ENCODE data around the gene SMAGP.
"Not testable (repeated sequence)": the region's sequence is repeated elsewhere in the genome, so short reads cannot be mapped to it uniquely, and the experiment has no call there.

The SMAGP gene

DNA sequence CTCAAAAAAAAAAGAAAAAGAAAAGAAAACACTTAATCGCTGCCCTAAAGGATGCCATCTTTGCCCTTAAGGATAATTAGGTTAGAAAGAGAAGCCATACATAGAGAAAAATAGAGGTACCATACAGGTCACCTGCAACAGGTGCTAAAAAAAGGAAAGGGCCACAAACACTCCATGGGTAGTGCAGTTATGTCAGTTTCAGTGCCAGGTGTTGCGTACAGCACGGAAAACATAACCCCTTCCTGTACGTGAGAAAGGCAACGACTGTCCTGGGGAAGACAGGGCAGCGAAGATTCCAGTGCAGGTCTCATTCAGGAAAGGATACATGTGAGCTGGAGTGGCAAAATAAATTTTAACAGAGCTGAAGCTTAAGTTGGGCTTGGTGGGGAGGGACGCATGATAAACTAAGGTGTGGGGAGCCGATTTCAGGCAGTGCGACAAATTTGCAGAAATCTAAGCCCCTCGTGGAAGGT is 32.1 kb downstream of the SMAGP start:
- H3K9ac ChIP-seq = no peak overlapping the region
- peak overlapping the region; percentile 97 for H3K27ac ChIP-seq
- TF ChIP-seq, protein P1, sequence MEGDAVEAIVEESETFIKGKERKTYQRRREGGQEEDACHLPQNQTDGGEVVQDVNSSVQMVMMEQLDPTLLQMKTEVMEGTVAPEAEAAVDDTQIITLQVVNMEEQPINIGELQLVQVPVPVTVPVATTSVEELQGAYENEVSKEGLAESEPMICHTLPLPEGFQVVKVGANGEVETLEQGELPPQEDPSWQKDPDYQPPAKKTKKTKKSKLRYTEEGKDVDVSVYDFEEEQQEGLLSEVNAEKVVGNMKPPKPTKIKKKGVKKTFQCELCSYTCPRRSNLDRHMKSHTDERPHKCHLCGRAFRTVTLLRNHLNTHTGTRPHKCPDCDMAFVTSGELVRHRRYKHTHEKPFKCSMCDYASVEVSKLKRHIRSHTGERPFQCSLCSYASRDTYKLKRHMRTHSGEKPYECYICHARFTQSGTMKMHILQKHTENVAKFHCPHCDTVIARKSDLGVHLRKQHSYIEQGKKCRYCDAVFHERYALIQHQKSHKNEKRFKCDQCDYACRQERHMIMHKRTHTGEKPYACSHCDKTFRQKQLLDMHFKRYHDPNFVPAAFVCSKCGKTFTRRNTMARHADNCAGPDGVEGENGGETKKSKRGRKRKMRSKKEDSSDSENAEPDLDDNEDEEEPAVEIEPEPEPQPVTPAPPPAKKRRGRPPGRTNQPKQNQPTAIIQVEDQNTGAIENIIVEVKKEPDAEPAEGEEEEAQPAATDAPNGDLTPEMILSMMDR (IDR thresholded peaks at IDR 0.05) = no peak
- peak overlapping the region; percentile 77 for H2AFZ ChIP-seq
- peak overlapping the region; percentile 100 for H3K4me3 ChIP-seq (ENCODE audit: low read depth, low read length)
- no peaks in the 10 kb centered on the region for H3K27me3 ChIP-seq (ENCODE audit: control insufficient read depth, insufficient read depth, low read length)
- peaks cover 18% of the 10 kb centered on the region for H3K4me1 ChIP-seq
- H3K4me2 ChIP-seq (ENCODE audit: low read length) = peak overlapping the region; percentile 81
- H3K9me3 ChIP-seq (ENCODE audit: control insufficient read depth, low read length) = no peaks in the 10 kb centered on the region
- no peaks in the 10 kb centered on the region for H3K36me3 ChIP-seq (ENCODE audit: control insufficient read depth, insufficient read depth, low read length)
- H3K79me2 ChIP-seq = no peaks in the 10 kb centered on the region

DNA sequence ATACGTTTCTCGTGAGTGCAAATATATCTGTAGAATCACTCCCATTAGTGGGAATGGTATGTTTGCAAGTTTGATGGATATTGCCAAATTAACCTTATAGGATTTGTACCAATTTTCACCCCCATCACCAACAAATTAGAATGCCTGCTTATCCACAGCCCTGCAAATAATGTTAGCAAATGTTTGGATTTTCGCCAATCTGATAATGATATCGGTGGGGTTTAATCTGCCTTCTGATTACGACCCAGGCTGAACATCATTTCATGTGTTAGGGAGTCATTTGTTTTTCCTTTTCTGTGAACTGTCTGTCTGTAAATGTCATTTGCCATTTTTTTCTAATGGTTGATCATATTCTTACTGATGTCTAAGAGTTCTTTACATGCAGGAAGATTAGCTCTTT is 35.7 kb downstream of the SMAGP start:
- Histone ChIP-seq H3K36me3 (ENCODE audit: control insufficient read depth, insufficient read depth, low read length) (no peaks in the 10 kb centered on the region), H3K79me2 (no peaks in the 10 kb centered on the region), H3K27ac (no peak overlapping the region), H3K9ac (no peak overlapping the region), H3K27me3 (ENCODE audit: control insufficient read depth, insufficient read depth, low read length) (no peaks in the 10 kb centered on the region), H3K4me1 (peaks cover 6% of the 10 kb centered on the region), H2AFZ (no peak overlapping the region), H3K4me3 (ENCODE audit: low read depth, low read length) (no peak overlapping the region), H3K9me3 (ENCODE audit: control insufficient read depth, low read length) (no peaks in the 10 kb centered on the region), H3K4me2 (ENCODE audit: low read length) (no peak overlapping the region)
- TF ChIP-seq, protein P1 (IDR thresholded peaks at IDR 0.05) = no peak

DNA sequence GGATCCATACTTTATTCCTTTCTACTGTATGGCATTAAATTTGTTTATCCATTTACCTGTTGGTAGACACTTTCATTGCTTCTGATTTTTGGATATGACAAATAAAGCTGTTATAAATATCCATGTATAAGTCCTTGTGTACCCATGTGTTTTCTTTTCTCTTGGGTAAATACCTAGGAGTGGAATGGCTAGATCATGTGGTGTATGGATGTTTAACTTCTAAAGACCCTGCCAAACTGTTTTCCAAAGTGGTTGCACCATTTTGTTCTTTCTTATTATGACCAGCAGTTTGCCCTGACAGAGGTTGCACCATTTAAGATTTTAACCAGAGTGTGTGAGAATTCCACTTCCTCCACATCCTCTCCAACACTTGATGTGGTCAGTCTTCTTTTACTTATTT is 37.6 kb downstream of the SMAGP start:
- no peaks in the 10 kb centered on the region for H3K4me1 ChIP-seq
- no peak overlapping the region for H2AFZ ChIP-seq
- no peaks in the 10 kb centered on the region for H3K36me3 ChIP-seq (ENCODE audit: control insufficient read depth, insufficient read depth, low read length)

DNA sequence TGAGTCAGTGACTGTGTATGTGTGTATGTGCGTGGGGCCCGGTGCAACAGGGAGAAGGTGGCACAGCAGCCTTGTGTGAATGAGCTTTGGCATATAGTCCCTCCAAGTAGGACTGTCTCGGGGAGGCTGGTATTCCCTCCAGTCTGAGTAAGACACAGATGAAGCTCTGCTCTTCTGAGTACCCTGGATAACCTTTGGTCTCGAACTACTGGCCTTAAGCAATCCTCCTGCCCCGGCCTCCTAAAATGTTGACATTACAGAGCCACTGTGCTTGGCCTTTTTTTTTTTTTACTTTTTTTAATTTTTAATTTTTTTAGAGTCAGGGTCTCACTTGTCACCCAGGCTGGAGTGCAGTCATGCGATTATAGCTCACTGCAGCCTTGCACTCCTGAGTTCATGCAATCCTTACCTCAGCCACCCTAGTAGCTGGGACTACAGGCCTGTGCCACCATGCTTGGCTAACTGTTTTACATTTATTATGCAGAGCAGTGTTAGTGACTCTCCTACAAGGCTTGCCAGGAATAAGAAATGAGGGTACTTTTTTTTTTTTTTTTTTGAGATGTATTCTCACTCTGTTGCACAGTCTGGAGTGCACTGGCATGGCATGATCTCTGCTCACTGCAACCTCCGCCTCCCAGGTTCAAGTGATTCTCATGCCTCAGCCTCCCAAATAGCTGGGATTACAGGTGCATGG is 41.0 kb downstream of the SMAGP start:
- no peaks in the 10 kb centered on the region for H3K79me2 ChIP-seq
- TF ChIP-seq, protein P1 (IDR thresholded peaks at IDR 0.05) = no peak

More for the DNA sequence above, 37.6 kb downstream of the SMAGP start:
- Histone ChIP-seq H3K9me3 (ENCODE audit: control insufficient read depth, low read length) (no peaks in the 10 kb centered on the region), H3K27me3 (ENCODE audit: control insufficient read depth, insufficient read depth, low read length) (no peaks in the 10 kb centered on the region), H3K27ac (no peak overlapping the region), H3K4me2 (ENCODE audit: low read length) (no peak overlapping the region), H3K9ac (no peak overlapping the region), H3K79me2 (no peaks in the 10 kb centered on the region), H3K4me3 (ENCODE audit: low read depth, low read length) (no peak overlapping the region)
- TF ChIP-seq, protein P1 (IDR thresholded peaks at IDR 0.05) = no peak

DNA sequence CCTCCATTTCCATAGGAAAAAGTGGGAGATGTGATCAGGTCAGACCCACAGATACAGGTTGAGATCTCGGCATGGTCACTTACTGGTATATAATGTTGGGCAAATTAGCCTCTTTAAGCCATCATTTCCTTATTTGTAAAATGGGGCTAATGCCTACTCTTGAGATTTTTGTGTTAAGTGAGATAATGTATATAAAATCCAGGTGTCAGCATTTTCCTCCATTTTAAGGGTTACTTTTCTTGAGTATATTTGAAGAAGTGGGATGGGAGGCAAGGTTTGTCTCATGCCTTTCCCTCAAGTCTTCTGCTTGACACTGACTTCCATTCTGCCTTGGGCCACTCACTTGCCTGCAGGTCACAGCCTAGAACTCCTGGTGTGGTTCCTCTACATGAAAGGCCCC is 42.3 kb downstream of the SMAGP start:
- no peaks in the 10 kb centered on the region for H3K4me1 ChIP-seq
- no peaks in the 10 kb centered on the region for H3K36me3 ChIP-seq (ENCODE audit: control insufficient read depth, insufficient read depth, low read length)
- H2AFZ ChIP-seq = no peak overlapping the region
- no peaks in the 10 kb centered on the region for H3K27me3 ChIP-seq (ENCODE audit: control insufficient read depth, insufficient read depth, low read length)
- H3K27ac ChIP-seq = no peak overlapping the region
- H3K9ac ChIP-seq = no peak overlapping the region
- H3K4me3 ChIP-seq (ENCODE audit: low read depth, low read length) = no peak overlapping the region
- TF ChIP-seq, protein P1 (IDR thresholded peaks at IDR 0.05) = no peak
- H3K4me2 ChIP-seq (ENCODE audit: low read length) = no peak overlapping the region
- no peaks in the 10 kb centered on the region for H3K9me3 ChIP-seq (ENCODE audit: control insufficient read depth, low read length)
- H3K79me2 ChIP-seq = no peaks in the 10 kb centered on the region

More for the DNA sequence above, 41.0 kb downstream of the SMAGP start:
- H3K4me2 ChIP-seq (ENCODE audit: low read length) = no peak overlapping the region
- H3K9me3 ChIP-seq (ENCODE audit: control insufficient read depth, low read length) = no peaks in the 10 kb centered on the region
- no peak overlapping the region for H3K27ac ChIP-seq
- H3K9ac ChIP-seq = no peak overlapping the region
- no peaks in the 10 kb centered on the region for H3K4me1 ChIP-seq
- no peaks in the 10 kb centered on the region for H3K36me3 ChIP-seq (ENCODE audit: control insufficient read depth, insufficient read depth, low read length)
- H3K4me3 ChIP-seq (ENCODE audit: low read depth, low read length) = no peak overlapping the region
- H2AFZ ChIP-seq = no peak overlapping the region
- no peaks in the 10 kb centered on the region for H3K27me3 ChIP-seq (ENCODE audit: control insufficient read depth, insufficient read depth, low read length)

DNA sequence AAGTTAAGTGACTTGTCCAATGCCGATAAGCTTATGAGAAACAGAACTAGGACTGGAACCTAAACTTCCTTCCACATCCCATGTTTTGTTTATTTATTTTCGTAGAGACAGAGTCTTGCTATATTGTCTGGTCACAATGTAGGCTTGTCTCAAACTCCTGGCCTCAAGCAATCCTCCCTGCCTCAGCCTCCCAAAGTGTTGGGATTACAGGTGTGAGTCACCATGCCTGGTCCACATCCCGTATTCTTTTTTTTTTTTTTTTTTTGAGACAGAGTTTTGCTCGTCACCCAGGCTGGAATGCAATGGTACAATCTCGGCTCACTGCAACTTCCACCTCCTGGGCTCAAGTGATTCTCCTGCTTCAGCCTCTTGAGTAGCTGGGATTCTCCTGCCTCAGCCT is 43.1 kb downstream of the SMAGP start:
- H3K4me3 ChIP-seq (ENCODE audit: low read depth, low read length); H3K9ac ChIP-seq; H3K27ac ChIP-seq; H3K4me1 ChIP-seq; H3K79me2 ChIP-seq; H3K4me2 ChIP-seq (ENCODE audit: low read length); H2AFZ ChIP-seq; H3K36me3 ChIP-seq (ENCODE audit: control insufficient read depth, insufficient read depth, low read length); H3K9me3 ChIP-seq (ENCODE audit: control insufficient read depth, low read length); H3K27me3 ChIP-seq (ENCODE audit: control insufficient read depth, insufficient read depth, low read length): not testable (repeated sequence)

All from parathyroid adenoma (tissue), 2 donors.